WTC11 (cell line): ENCODE results near the gene RHOT1. TPM values are rescaled to one million over a fixed set of nuclear protein-coding genes. Genes with fewer than 3 reads are reported as not detected.

Experiments
- ATAC-seq: fragments of 200-7000 bp; cut with Tn5 transposase; 2 replicates; pipeline ENCODE4 v1.10.0; 2021; ENCODE audit warnings: mild to moderate bottlenecking, moderate library complexity
- CTCF ChIA-PET: fragments of 300-600 bp; sonication (Branson Sonifier 250); formaldehyde crosslinking; loops from one replicate; lab custom pipeline; 2021; ENCODE audit warnings: antibody characterized with exemption; lab: Charles Lee
- POLR2A ChIA-PET: fragments of 350-600 bp; sonication (Branson Sonifier 250); formaldehyde crosslinking; loops from one replicate; lab custom pipeline; 2021; ENCODE audit warnings: antibody characterized with exemption; lab: Charles Lee
- DNase-seq: peaks from one replicate; pipeline ENCODE4 v3.0.0; 2021; ENCODE audit warnings: low spot score
- H3K27ac Mint-ChIP-seq: 2 replicates; pipeline ENCODE4 v1.8.0; 2021; ENCODE audit warnings: mixed read lengths
- H3K27me3 Mint-ChIP-seq: 2 replicates; pipeline ENCODE4 v1.8.0; 2021; ENCODE audit warnings: low read depth, mild to moderate bottlenecking, moderate library complexity, mixed read lengths
- H3K36me3 Mint-ChIP-seq: 2 replicates; pipeline ENCODE4 v1.8.0; 2021; ENCODE audit warnings: mixed read lengths
- H3K4me1 Mint-ChIP-seq: 2 replicates; pipeline ENCODE4 v1.8.0; 2022; ENCODE audit warnings: mixed read lengths
- H3K4me3 Mint-ChIP-seq: 2 replicates; pipeline ENCODE4 v1.8.0; 2021; ENCODE audit warnings: mild to moderate bottlenecking, moderate library complexity, mixed read lengths
- H3K9me3 Mint-ChIP-seq: 2 replicates; pipeline ENCODE4 v1.8.0; 2021; ENCODE audit warnings: mixed read lengths
- AR ChIP-seq: fragments of 250-450 bp; sonication (Bioruptor Pico); IDR thresholded peaks from 2 replicates; pipeline ENCODE4 v1.9.0; 2021; ENCODE audit warnings: mild to moderate bottlenecking
- CREB1 ChIP-seq: sonication (generic); formaldehyde crosslinking; IDR thresholded peaks from 2 replicates; pipeline ENCODE4 v1.8.0; 2023; ENCODE audit warnings: mild to moderate bottlenecking, missing genetic modification reagents
- CTCF ChIP-seq: fragments of 200-600 bp; IDR thresholded peaks from 2 replicates; pipeline ENCODE4 v1.8.0; 2022; ENCODE audit warnings: antibody characterized with exemption
- E2F5 ChIP-seq: sonication (generic); formaldehyde crosslinking; IDR thresholded peaks from 2 replicates; pipeline ENCODE4 v1.8.1; 2022; ENCODE audit warnings: mild to moderate bottlenecking, moderate library complexity, missing genetic modification reagents
- ELF4 ChIP-seq: sonication (generic); formaldehyde crosslinking; IDR thresholded peaks from 2 replicates; pipeline ENCODE4 v1.8.1; 2022; ENCODE audit warnings: low read depth, mild to moderate bottlenecking, moderate library complexity, missing genetic modification reagents
- FOXP1 ChIP-seq: sonication (generic); formaldehyde crosslinking; IDR thresholded peaks from 2 replicates; pipeline ENCODE4 v1.8.0; 2022; ENCODE audit warnings: missing genetic modification reagents, mild to moderate bottlenecking, moderate library complexity, borderline replicate concordance
- IRF1 ChIP-seq: sonication (generic); formaldehyde crosslinking; IDR thresholded peaks from 2 replicates; pipeline ENCODE4 v1.8.0; 2023; ENCODE audit warnings: missing genetic modification reagents
- PRRX2 ChIP-seq: fragments of 250-450 bp; sonication (Bioruptor Pico); IDR thresholded peaks from 2 replicates; pipeline ENCODE4 v1.8.0; 2021; ENCODE audit warnings: mild to moderate bottlenecking
- RORB ChIP-seq: fragments of 250-450 bp; sonication (Bioruptor Pico); IDR thresholded peaks from 2 replicates; pipeline ENCODE4 v1.9.0; 2021; ENCODE audit warnings: mild to moderate bottlenecking
- SMAD3 ChIP-seq: sonication (generic); formaldehyde crosslinking; IDR thresholded peaks from 2 replicates; pipeline ENCODE4 v1.8.0; 2022; ENCODE audit warnings: missing genetic modification reagents, mild to moderate bottlenecking, borderline replicate concordance
- SMAD4 ChIP-seq: sonication (generic); formaldehyde crosslinking; IDR thresholded peaks from 2 replicates; pipeline ENCODE4 v1.8.0; 2022; ENCODE audit warnings: mild to moderate bottlenecking, missing genetic modification reagents
- SOX15 ChIP-seq: fragments of 250-450 bp; sonication (Bioruptor Pico); IDR thresholded peaks from 2 replicates; pipeline ENCODE4 v1.9.0; 2021; ENCODE audit warnings: mild to moderate bottlenecking
- SP1 ChIP-seq: sonication (generic); formaldehyde crosslinking; conservative IDR thresholded peaks from 2 replicates; pipeline ENCODE4 v1.8.1; 2022; ENCODE audit warnings: missing genetic modification reagents
- STAT6 ChIP-seq: sonication (generic); formaldehyde crosslinking; conservative IDR thresholded peaks from 2 replicates; pipeline ENCODE4 v1.8.1; 2023; ENCODE audit warnings: mild to moderate bottlenecking, low read depth, missing genetic modification reagents, moderate library complexity
- TCF7 ChIP-seq: sonication (generic); formaldehyde crosslinking; IDR thresholded peaks from 2 replicates; pipeline ENCODE4 v1.8.0; 2022; ENCODE audit warnings: mild to moderate bottlenecking, low read depth, missing genetic modification reagents, moderate library complexity
- USF2 ChIP-seq: sonication (generic); formaldehyde crosslinking; IDR thresholded peaks from 2 replicates; pipeline ENCODE4 v1.8.1; 2023; ENCODE audit warnings: mild to moderate bottlenecking, missing genetic modification reagents, moderate library complexity
- ZBTB43 ChIP-seq: sonication (generic); formaldehyde crosslinking; IDR thresholded peaks from 2 replicates; pipeline ENCODE4 v1.8.1; 2023; ENCODE audit warnings: mild to moderate bottlenecking, missing genetic modification reagents
- ZNF532 ChIP-seq: fragments of 250-450 bp; sonication (Bioruptor Pico); IDR thresholded peaks from 2 replicates; pipeline ENCODE4 v1.9.0; 2021; ENCODE audit warnings: mild to moderate bottlenecking, borderline replicate concordance
- total RNA-seq: library from RNA; stranded (reverse); gene quantifications from 3 replicates; pipeline ENCODE4 v1.2.3, GENCODE V29; 2021

The RHOT1 gene
- total RNA-seq, 1 experiment from 2014 or later = 28.9 TPM

- no peak for TF ChIP-seq RORB
- no peak for TF ChIP-seq FOXP1
- no peak for TF ChIP-seq CREB1 (CRISPR knock-in tag)
- no peak for TF ChIP-seq CTCF
- TF ChIP-seq ELF4 (CRISPR knock-in tag) = no peak
- TF ChIP-seq STAT6 (CRISPR knock-in tag) = no peak
- TF ChIP-seq AR (CRISPR knock-in tag) = no peak
- TF ChIP-seq TCF7 (CRISPR knock-in tag) = no peak
- no peak for TF ChIP-seq ZBTB43 (CRISPR knock-in tag)
- no peak for TF ChIP-seq SMAD3
These were observed 125.4 kb downstream of the RHOT1 start (continued) for GRCh38 chr17:32267690-32268205.

GRCh38 chr17:32268734-32269288, 126.5 kb downstream of the RHOT1 start:
- POLR2A ChIA-PET = interaction anchor here (0.9 kb wide), 1 partner anchor 35 kb away, joined by 3 read pairs; no protein-coding TSS in a partner anchor
- TF ChIP-seq IRF1 (CRISPR knock-in tag) (no peak), SMAD4 (no peak), SP1 (CRISPR knock-in tag) (no peak), PRRX2 (CRISPR knock-in tag) (no peak), SOX15 (CRISPR knock-in tag) (no peak), E2F5 (no peak), ZNF532 (no peak), USF2 (CRISPR knock-in tag) (no peak), ELF4 (CRISPR knock-in tag) (no peak)

More at GRCh38 chr17:32268734-32269288, 126.5 kb downstream of the RHOT1 start:
- ATAC-seq = no peak
- Mint-ChIP-seq H3K27ac (no peak overlapping the region), H3K4me3 (no peak overlapping the region), H3K36me3 (no peaks in the 10 kb centered on the region), H3K4me1 (peaks cover 51% of the 10 kb centered on the region), H3K9me3 (no peaks in the 10 kb centered on the region), H3K27me3 (peaks cover 32% of the 10 kb centered on the region)
- no peak for DNase-seq
- CTCF ChIA-PET = no interaction called here
